D721Med (cell line): ENCODE results near the gene SLC6A8.
"Not testable (repeated sequence)": the region's sequence is repeated elsewhere in the genome, so short reads cannot be mapped to it uniquely, and the experiment has no call there.

Source experiments
- DNase-seq: peaks from one replicate; pipeline ENCODE4 v3.0.0; 2011; ENCODE audit warnings: low spot score; ENCODE audit not compliant: insufficient read length
- FAIRE-seq: peaks from 2 replicates; lab custom pipeline; 2011; peaks lifted over from hg19 to GRCh38; lab: Jason Lieb, UNC
- TF ChIP-seq, protein P1 (sequence below): IDR thresholded peaks from 2 replicates; pipeline ENCODE4 v1.5.1; 2012; ENCODE audit warnings: mild to moderate bottlenecking, control low read depth; ENCODE audit not compliant: insufficient read depth; ENCODE audit errors: missing control alignments

Gene SLC6A8

DNA sequence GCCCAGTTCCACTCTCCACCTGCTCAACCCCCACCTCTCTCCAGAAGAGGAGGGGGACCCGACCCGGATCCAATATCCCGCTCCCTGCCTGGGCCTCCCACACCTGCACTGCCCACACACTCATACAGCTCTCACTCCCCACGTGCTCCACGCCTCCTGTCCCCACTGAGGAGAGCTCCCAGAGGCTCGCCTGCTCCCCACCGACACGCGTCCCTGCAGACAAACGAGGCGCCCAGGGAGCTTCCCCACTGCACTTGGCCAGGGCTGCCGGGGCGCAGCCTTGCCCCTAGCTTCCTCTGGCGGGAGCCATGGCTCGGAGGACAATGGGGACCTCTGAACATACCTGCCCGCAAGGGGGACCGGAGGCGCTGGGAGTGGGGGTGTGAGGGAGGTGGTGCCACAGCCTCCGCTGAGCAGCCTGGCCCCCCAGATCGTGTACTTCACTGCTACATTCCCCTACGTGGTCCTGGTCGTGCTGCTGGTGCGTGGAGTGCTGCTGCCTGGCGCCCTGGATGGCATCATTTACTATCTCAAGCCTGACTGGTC lies 5.0 kb downstream of the SLC6A8 start:
- TF ChIP-seq, protein P1, sequence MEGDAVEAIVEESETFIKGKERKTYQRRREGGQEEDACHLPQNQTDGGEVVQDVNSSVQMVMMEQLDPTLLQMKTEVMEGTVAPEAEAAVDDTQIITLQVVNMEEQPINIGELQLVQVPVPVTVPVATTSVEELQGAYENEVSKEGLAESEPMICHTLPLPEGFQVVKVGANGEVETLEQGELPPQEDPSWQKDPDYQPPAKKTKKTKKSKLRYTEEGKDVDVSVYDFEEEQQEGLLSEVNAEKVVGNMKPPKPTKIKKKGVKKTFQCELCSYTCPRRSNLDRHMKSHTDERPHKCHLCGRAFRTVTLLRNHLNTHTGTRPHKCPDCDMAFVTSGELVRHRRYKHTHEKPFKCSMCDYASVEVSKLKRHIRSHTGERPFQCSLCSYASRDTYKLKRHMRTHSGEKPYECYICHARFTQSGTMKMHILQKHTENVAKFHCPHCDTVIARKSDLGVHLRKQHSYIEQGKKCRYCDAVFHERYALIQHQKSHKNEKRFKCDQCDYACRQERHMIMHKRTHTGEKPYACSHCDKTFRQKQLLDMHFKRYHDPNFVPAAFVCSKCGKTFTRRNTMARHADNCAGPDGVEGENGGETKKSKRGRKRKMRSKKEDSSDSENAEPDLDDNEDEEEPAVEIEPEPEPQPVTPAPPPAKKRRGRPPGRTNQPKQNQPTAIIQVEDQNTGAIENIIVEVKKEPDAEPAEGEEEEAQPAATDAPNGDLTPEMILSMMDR, result no peak
- FAIRE-seq, result no peak
- no peak for DNase-seq

DNA sequence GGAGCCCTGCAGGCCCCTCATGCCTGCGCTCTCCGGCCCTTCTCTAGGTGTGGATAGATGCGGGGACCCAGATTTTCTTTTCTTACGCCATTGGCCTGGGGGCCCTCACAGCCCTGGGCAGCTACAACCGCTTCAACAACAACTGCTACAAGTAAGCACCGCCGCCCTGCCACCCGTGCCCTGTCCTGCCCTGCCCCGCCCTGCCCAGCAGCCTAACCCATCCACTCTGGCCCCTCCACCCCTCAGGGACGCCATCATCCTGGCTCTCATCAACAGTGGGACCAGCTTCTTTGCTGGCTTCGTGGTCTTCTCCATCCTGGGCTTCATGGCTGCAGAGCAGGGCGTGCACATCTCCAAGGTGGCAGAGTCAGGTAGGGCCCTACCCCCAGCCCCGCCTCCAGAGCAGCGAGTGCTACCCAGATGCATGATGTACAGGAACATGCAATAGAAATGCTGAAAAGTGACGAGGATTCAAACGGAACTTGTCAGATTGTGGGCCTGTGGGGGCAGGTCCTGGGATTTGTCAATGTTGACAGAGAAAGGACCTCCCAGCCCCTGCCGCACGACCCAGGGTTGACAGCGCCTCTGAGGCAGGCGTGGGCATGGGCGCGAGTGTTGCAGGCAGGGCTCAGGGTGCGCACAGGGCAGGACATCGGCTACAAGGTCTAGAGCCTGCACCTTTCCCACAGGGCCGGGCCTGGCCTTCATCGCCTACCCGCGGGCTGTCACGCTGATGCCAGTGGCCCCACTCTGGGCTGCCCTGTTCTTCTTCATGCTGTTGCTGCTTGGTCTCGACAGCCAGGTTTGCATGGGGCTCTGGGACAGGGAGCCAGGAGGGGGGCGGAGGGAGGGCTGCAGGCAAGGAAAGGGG lies 5.7 kb downstream of the SLC6A8 start:
- TF ChIP-seq, protein P1, result no peak
- no peak for FAIRE-seq

DNA sequence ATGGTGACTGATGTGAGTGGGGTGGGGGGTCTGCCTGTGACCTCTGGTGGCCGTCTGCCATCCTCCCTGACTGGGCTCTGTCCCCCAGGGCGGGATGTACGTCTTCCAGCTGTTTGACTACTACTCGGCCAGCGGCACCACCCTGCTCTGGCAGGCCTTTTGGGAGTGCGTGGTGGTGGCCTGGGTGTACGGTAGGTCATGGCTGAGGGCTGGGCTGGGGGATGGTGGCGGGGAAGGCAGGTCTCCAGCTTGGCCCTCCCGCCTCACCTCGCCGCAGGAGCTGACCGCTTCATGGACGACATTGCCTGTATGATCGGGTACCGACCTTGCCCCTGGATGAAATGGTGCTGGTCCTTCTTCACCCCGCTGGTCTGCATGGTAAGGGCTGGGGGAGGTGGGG lies 6.5 kb downstream of the SLC6A8 start:
- not testable (repeated sequence) for DNase-seq, FAIRE-seq

More for the DNA sequence above, 5.7 kb downstream of the SLC6A8 start:
- DNase-seq, result no peak

DNA sequence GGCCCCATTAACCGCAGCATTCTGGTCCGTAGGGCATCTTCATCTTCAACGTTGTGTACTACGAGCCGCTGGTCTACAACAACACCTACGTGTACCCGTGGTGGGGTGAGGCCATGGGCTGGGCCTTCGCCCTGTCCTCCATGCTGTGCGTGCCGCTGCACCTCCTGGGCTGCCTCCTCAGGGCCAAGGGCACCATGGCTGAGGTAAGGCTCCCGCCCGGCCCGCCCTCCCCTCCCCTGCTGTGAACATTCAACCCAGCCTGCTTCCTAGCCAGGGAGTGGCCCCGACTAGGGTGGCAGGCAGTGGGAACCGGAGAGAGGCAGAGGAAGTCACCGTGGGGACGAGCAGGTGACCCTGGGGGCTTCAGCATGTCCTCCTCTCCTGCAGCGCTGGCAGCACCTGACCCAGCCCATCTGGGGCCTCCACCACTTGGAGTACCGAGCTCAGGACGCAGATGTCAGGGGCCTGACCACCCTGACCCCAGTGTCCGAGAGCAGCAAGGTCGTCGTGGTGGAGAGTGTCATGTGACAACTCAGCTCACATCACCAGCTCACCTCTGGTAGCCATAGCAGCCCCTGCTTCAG lies 7.1 kb downstream of the SLC6A8 start:
- TF ChIP-seq, protein P1, result no peak
- FAIRE-seq, result no peak
- no peak for DNase-seq

DNA sequence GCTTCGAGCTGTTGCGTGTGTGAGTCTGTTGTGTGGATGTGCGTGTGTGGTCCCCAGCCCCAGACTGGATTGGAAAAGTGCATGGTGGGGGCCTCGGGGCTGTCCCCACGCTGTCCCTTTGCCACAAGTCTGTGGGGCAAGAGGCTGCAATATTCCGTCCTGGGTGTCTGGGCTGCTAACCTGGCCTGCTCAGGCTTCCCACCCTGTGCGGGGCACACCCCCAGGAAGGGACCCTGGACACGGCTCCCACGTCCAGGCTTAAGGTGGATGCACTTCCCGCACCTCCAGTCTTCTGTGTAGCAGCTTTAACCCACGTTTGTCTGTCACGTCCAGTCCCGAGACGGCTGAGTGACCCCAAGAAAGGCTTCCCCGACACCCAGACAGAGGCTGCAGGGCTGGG lies 8.4 kb downstream of the SLC6A8 start:
- DNase-seq, result no peak

DNA sequence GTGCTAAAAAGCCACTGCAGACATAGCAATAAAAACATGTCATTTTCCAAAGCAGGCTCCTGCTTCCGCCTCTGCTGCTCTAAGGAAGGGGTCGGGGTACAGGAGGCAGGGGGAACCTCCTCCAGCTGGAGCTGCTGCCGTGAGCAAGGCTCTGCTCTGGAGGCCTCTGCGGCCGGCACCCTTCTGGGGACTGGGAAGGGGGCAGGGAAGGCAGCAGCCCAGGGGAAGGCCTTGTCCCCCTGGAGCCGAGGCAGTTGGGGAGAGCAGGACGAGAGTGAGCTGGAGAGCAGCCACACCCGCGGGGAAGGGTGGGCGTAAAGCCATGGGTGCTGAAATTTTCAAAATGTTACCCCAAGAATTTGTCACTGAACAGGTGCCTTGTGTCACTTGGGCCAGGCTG lies 8.8 kb downstream of the SLC6A8 start:
- FAIRE-seq, DNase-seq: not testable (repeated sequence)

More for the DNA sequence above, 8.4 kb downstream of the SLC6A8 start:
- TF ChIP-seq, protein P1, result no peak
- no peak for FAIRE-seq

DNA sequence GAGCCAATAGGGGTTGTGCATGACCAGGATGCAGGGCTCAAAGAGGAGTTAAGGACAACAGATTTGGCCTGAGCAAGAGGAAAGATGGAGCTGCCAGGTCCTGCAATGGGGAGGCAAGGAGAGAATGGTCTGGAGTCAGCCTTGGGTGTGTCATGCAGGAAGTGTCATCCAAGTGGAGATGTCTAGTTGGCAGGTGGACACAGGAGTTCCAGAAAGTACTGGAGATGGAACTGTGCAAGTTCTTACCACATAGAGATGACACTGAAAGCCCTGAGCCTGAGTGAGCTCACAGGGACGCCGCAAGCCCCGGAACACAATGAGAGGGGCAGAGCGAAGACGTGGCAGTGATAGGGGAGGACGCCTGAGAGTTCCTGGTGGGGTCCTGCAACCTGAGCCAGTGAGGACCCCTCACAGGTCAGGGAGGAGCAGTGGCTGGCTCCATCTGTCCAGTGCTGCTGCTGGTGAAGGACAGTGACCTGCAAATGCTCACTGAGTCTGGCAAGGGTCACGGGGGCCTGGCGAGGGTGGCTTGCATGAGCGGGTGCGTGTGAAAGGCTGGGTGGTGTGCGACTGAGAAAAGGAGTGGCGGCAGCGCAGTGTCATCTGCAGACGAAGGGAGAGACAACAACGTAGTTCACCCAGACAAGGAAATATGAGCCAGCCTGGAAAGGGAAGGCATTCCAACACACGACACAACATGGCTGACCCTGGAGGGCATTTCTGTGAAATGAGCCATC lies 9.4 kb downstream of the SLC6A8 start:
- not testable (repeated sequence) for DNase-seq, FAIRE-seq

DNA sequence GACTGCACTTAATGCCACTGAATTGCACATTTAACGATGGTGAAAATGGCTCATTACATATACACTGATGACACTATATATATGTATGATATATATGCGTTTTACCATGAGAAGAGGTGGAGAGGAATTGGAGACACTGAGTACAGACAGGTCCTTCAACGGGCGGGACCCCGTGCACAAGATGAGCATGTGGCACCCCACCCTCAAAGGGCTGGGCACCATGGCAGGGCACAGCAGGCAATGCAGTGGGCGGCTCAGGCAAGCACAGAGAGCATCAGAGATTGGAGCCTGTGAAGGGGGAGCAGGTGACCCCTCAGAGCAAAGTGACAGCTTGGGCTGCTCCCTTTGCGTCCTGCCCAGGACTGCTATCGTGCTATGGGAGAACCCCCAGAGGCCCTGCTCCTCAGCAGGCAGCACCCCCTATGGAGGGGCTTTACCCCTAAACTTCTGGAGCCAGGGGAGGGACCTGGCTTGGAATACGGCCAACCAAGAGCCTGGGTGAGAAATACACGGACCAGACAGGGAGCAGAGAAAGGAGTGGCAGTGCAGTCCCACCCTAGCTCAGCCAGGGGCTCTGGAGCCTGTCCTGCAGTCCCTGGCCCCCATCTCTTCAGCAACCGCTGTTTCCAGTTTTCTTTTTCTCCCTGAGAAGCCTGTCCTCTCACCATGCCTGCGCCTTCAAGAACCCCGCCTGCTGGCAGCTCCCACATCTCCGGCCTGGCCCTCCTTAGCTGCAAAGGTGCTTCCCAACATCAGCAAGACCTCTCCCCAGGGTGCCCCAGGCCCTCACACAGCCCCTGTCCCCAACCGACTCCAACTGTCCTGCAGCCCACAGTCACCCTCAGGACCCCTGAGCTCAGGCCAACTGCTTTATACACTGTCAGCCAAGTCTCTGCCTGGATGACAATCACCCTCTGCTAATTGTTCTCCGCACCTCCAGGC lies 10.5 kb downstream of the SLC6A8 start:
- DNase-seq, result no peak
- no peak for FAIRE-seq
- TF ChIP-seq, protein P1, result no peak

DNA sequence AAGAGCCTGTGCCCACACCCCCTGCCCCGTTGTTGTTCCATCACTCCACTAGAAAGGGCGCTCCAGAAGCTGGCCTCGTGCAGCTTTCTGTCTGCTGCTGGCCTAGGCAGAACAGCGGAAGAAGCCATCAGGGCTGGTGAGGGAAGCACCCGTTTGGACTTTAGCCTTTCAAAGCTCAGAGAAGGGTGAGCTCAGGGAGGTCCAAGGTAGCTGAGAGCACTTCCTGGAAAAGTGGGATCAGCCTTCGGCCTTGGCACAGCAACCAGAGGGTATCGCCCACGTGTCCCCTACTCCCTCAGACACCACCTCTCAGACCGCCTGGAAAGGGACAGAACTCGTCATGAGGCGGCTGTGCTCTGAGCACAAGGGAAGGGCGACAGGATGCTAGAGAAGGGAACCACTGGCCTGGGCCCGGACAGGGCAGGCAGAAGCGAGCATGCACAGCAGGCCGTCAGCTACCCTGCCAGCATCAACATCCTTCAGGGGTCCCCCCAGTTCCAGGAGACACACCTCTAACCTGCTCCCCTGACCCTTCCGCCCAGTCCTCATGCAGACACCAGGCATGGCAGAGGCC lies 11.6 kb downstream of the SLC6A8 start:
- DNase-seq, FAIRE-seq: not testable (repeated sequence)

DNA sequence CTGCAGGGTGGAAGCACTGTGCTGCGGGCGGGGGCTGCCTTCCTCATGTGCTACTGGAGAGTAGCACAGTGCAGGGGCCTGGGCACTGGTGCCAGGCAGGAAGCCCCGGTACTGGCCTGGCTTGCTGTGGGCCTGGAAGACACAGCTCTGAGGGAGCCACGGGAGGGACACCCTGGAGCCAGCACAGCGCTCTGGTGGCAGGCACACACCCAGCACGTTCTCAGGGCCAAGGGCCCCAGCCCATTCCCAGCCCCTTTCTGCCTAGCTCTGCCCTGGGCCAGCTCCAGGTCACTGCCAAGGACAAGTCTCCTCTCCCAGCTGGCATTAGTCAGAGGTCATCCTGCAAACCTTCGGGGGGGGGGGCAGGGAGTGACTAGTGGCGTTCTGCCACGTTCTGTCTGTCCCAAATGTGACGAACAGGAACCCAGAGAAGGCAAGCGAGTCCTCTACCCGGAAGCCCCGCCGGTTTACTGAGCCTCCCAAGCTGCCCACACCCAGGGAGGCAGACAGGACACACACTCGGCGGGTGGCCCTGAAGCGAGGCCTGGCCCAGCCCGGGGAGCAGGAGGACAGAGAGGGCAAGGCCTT lies 12.2 kb downstream of the SLC6A8 start:
- not testable (repeated sequence) for DNase-seq, FAIRE-seq
